NK-92 treated with Interleukin-12 subunit alpha and Interleukin-12 subunit beta, amount 100 ng/mL, for 24 hours (cell line): ENCODE results near the gene GSDME.

ENCODE experiments used
- DNase-seq: peaks from one replicate; lab custom pipeline; 2025; lab: John Stamatoyannopoulos, UW

Gene GSDME

GRCh38 chr7:24653316-24654085 lies 103.8 kb downstream of the GSDME start:
- DNase-seq, result no peak

- DNase-seq, result no peak
Observed at GRCh38 chr7:24652251-24652939, 104.9 kb downstream of the GSDME start.
